NB4 (cell line): Measurements from ENCODE around the gene ARHGDIB.

ENCODE experiments used
- POLR2A ChIP-seq: IDR thresholded peaks from 2 replicates; pipeline ENCODE4 v1.6.1; 2011; ENCODE audit warnings: mild to moderate bottlenecking; ENCODE audit not compliant: insufficient read length; ENCODE audit errors: extremely low read depth
- TF ChIP-seq, protein P1 (sequence below): IDR thresholded peaks from one replicate; pipeline ENCODE4 v1.5.1; 2012; ENCODE audit warnings: low read depth, low read length
- TF ChIP-seq, protein P2 (sequence below): IDR thresholded peaks from 2 replicates; pipeline ENCODE4 v1.6.1; 2011; ENCODE audit warnings: low read depth, low read length

DNA sequence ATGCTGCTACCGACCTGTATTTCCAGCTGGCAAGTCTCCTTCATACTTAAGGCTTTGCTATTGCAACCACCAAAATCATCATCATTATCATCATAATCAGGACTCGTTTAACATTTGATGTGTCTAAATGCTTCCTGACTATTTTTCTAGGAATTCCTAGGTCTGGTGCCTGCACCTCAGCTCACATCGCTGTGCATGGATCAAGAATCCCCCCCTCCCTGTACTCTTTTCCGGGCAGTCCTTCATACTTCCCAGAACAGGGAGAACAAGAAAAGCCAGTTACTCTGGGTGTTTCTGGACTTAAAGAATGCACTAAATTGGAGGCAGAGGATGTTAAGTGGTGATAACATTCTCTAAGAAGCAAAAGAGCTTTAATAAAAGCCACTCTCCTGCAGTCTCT lies 32.5 kb downstream of the ARHGDIB start:
- TF ChIP-seq, protein P1, sequence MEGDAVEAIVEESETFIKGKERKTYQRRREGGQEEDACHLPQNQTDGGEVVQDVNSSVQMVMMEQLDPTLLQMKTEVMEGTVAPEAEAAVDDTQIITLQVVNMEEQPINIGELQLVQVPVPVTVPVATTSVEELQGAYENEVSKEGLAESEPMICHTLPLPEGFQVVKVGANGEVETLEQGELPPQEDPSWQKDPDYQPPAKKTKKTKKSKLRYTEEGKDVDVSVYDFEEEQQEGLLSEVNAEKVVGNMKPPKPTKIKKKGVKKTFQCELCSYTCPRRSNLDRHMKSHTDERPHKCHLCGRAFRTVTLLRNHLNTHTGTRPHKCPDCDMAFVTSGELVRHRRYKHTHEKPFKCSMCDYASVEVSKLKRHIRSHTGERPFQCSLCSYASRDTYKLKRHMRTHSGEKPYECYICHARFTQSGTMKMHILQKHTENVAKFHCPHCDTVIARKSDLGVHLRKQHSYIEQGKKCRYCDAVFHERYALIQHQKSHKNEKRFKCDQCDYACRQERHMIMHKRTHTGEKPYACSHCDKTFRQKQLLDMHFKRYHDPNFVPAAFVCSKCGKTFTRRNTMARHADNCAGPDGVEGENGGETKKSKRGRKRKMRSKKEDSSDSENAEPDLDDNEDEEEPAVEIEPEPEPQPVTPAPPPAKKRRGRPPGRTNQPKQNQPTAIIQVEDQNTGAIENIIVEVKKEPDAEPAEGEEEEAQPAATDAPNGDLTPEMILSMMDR, result no peak
- TF ChIP-seq, protein P2, sequence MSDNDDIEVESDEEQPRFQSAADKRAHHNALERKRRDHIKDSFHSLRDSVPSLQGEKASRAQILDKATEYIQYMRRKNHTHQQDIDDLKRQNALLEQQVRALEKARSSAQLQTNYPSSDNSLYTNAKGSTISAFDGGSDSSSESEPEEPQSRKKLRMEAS, result no peak
- no peak for TF ChIP-seq POLR2A
